Limb (tissue), 2 donors: Measurements from ENCODE around the gene SPG11.
"Not testable (repeated sequence)": the region's sequence is repeated elsewhere in the genome, so short reads cannot be mapped to it uniquely, and the experiment has no call there.

Source experiments
- DNase-seq, 2 donors: peaks; one replicate each; pipeline ENCODE4 v3.0.0-alpha.2; 2016; ENCODE audit errors: extremely low spot score in 2 of 2

SPG11 gene

DNA sequence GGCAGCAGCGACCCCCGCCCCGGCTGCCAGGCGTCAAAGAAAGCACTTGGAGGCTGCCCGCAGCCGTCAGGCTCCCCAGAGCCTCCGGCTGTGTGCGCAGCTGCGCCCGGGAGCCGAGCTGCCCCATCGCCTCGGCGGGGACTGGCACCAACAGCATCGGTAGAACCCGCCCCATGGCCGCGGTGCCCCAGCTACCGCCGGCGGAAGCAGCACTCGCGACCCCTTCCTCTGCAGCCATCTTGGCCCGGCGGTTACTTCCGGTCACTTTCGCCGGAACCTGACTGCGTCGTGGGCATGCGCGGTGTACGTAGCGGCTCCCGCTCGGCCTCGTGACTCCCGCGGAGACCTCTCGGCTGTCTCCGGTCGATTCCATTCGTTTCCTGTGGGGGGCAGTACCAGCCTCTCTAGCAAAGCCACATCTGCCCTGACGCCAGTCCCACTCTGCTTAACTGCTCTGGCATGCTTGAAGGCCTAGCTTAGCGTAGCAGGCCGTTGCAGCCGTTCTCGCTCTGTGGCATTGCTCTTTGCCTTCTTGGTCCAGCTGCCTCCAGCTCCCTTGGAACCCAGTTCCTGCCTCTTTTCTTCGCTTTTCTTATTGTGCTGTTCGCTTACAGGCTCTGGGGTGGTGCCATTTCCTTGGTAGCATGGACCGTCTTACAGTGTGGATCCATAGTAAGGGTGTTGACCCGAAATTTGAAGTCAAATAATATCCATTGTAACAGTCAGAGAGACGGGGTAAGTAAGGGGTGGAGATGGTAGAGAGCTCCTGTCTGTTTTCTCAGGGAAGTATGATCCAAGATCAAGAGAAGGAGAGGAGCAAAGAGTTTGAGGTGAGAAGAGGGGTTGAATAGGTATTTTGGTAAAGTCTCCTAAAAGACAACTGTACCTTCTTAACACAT lies at the start of gene SPG11:
Gene SPG11 (minus strand): TSS at position 253 of the 899 bp plus-strand sequence. CDS start 15 bp downstream, at position 238.
- peak; percentile 96 for DNase-seq

DNA sequence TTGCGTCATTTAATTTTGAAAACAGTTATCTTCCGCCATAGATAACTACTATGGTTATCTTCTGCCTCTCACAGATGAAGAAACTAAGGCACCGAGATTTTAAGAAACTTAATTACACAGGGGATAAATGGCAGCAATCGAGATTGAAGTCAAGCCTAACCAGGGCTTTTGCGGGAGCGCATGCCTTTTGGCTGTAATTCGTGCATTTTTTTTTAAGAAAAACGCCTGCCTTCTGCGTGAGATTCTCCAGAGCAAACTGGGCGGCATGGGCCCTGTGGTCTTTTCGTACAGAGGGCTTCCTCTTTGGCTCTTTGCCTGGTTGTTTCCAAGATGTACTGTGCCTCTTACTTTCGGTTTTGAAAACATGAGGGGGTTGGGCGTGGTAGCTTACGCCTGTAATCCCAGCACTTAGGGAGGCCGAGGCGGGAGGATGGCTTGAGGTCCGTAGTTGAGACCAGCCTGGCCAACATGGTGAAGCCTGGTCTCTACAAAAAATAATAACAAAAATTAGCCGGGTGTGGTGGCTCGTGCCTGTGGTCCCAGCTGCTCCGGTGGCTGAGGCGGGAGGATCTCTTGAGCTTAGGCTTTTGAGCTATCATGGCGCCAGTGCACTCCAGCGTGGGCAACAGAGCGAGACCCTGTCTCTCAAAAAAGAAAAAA lies 49.0 kb upstream of the SPG11 start:
- DNase-seq, result peak; percentile 38 to 42

DNA sequence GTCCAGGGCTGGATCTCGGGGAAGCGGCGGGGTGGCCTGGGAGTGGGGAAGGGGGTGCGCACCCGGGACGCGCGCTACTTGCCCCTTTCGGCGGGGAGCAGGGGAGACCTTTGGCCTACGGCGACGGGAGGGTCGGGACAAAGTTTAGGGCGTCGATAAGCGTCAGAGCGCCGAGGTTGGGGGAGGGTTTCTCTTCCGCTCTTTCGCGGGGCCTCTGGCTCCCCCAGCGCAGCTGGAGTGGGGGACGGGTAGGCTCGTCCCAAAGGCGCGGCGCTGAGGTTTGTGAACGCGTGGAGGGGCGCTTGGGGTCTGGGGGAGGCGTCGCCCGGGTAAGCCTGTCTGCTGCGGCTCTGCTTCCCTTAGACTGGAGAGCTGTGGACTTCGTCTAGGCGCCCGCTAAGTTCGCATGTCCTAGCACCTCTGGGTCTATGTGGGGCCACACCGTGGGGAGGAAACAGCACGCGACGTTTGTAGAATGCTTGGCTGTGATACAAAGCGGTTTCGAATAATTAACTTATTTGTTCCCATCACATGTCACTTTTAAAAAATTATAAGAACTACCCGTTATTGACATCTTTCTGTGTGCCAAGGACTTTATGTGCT lies 48.4 kb upstream of the SPG11 start:
- DNase-seq, result no peak

DNA sequence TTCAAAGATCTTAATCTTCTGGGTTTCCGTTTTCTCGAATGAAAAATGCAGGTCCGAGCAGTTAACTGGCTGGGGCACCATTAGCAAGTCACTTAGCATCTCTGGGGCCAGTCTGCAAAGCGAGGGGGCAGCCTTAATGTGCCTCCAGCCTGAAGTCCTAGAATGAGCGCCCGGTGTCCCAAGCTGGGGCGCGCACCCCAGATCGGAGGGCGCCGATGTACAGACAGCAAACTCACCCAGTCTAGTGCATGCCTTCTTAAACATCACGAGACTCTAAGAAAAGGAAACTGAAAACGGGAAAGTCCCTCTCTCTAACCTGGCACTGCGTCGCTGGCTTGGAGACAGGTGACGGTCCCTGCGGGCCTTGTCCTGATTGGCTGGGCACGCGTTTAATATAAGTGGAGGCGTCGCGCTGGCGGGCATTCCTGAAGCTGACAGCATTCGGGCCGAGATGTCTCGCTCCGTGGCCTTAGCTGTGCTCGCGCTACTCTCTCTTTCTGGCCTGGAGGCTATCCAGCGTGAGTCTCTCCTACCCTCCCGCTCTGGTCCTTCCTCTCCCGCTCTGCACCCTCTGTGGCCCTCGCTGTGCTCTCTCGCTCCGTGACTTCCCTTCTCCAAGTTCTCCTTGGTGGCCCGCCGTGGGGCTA lies 47.8 kb upstream of the SPG11 start, which contains the start of the genes B2M and PATL2:
Gene B2M (plus strand): TSS at position 422 of the 647 bp plus-strand sequence. CDS start 30 bp downstream, at position 452.
Gene PATL2 (minus strand): TSS at position 228 of the 647 bp plus-strand sequence. CDS start 34,833 bp downstream, outside the sequence.
- DNase-seq, result peak; percentile 94

DNA sequence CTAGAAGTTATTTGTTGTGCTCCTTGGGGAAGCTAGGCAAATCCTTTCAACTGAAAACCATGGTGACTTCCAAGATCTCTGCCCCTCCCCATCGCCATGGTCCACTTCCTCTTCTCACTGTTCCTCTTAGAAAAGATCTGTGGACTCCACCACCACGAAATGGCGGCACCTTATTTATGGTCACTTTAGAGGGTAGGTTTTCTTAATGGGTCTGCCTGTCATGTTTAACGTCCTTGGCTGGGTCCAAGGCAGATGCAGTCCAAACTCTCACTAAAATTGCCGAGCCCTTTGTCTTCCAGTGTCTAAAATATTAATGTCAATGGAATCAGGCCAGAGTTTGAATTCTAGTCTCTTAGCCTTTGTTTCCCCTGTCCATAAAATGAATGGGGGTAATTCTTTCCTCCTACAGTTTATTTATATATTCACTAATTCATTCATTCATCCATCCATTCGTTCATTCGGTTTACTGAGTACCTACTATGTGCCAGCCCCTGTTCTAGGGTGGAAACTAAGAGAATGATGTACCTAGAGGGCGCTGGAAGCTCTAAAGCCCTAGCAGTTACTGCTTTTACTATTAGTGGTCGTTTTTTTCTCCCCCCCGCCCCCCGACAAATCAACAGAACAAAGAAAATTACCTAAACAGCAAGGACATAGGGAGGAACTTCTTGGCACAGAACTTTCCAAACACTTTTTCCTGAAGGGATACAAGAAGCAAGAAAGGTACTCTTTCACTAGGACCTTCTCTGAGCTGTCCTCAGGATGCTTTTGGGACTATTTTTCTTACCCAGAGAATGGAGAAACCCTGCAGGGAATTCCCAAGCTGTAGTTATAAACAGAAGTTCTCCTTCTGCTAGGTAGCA lies 47.0 kb upstream of the SPG11 start:
- no peak for DNase-seq

GRCh38 chr15:44706946-44707636 lies 43.6 kb upstream of the SPG11 start:
- no peak for DNase-seq

- no peak for DNase-seq
Observed at GRCh38 chr15:44706401-44706800, 42.9 kb upstream of the SPG11 start.

DNA sequence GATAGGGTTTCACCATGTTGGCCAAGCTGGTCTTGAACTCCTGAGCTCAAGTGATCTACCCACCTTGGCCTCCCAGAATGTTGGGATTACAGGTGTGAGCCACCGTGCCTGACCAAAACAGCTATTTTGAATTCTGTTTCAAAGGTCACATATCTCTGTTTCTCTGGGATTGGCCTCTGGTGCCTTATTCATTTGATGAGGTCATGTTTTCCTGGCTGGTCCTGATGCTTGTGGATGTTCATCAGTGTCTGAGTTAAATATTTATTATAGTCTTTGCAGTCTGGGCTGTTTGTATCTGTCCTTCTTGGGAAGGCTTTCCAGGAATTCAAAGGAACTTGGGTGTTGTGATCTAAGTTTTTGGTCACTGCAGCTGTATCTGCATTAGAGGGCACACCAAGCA lies 42.5 kb upstream of the SPG11 start:
- DNase-seq, result no peak

DNA sequence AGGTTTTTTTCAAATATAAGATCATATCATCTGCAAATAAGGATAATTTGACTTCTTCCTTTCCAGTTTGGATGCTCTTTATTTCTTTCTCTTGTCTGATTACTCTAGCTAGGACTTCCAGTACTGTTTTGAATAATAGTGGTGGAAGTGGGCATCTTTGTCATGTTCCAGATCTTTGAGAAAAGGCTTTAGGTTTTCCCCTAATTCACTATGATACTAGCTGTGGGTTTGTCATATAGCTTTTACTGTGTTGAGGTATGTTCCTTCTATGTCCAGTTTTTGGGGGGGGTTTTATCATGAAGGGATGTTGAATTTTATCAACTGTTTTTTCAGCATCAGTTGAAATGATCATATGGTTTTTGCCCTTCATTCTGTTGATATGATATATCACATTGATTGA lies 37.2 kb upstream of the SPG11 start:
- DNase-seq, result not testable (repeated sequence)

DNA sequence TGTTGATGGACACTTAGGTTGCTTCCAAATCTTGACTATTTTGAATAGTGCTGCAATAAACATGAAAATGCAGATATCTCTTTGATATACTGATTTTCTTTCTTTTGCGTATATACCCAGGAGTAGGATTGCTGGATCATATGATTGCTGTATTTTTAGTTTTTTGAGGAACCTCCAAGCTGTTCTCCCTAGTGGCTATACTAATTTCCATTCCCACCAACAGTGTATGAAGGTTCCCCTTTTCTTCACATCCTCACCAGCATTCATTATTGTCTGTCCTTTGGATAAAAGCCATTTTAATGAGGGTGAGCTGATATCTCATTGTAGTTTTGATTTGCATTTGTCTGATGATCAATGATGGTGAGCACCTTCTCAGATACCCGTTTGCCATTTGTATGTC lies 35.2 kb upstream of the SPG11 start:
- no peak for DNase-seq

GRCh38 chr15:44697014-44697413 lies 33.6 kb upstream of the SPG11 start:
- no peak for DNase-seq

GRCh38 chr15:44695294-44695693 lies 31.8 kb upstream of the SPG11 start:
- no peak for DNase-seq

DNA sequence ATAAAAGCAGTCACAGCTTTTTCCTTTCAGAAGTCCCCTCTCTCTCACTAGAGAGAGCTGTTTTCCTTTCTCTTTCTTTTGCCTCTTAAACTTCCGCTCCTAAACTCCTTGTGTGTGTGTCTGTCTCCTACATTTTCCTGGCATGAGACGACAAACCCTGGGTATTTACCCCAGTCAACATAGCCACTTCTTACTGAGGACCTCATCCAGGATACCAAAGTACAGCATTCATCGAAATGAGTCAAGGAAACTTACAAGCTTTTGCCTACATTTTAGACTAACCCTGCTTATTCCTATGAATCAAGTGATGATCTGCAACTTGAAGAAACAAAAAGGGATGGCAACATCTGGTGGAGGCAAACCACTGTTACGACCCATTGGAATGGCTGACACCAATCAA lies 31.0 kb upstream of the SPG11 start:
- no peak for DNase-seq

DNA sequence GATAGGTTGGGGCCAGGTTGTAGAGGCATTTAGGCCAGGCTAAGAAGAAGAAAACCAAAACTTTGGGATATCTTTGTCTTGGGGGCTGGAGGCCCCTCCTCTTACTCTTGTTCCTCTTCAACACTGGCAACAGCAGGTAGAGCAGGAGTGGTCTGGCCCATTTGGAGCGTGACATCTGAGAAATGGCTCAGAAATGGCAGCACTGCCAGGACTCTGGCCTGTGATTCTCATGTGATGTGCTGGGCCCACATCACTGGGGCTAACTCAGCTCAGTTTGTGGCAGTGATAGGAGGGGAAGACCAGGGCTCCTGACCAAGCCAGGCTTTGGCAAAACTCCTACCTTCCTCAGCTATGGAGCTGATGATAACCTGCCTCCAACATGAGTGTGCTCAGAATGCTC lies 29.2 kb upstream of the SPG11 start:
- no peak for DNase-seq

DNA sequence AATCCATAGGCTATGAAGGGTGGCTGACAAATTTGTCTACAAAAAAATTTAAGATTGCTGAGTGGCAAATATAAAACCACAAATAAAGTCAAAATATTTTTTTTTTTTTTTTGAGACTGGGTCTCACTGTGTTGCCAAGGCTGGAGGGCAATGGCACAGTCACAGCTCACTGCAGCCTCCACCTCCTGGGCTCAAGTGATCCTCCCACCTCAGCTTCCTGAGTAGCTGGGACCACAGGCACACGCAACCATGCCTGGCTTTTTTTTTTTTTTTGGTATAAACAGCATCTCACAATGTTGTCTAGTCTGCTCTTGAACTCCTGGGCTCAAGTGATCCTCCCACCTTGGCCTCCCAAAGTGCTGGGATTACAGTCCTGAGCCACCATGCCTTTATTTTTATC lies 26.8 kb upstream of the SPG11 start:
- not testable (repeated sequence) for DNase-seq

GRCh38 chr15:44689318-44689717 lies 25.9 kb upstream of the SPG11 start:
- DNase-seq, result not testable (repeated sequence)

GRCh38 chr15:44682809-44683682 lies 19.6 kb upstream of the SPG11 start:
- not testable (repeated sequence) for DNase-seq

DNA sequence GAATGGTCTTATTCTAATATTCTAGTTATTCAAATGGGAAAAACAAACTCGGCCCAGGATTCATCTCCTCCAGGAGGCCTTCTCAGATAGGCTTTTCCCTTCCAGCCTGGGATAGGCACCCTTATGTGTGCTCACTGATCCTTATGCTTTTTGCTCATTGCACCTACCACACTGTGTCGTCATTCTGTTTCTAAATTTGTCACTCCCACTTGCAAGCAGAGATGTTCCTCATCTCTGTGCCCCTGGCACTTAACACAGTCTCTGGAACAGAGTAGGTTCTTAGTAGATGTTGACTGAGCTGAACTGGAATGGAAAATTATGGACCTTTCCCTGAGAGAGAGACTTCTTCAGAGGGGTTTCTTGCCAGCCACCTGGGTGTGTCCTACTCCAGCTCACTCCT lies 18.7 kb upstream of the SPG11 start:
- DNase-seq, result no peak

DNA sequence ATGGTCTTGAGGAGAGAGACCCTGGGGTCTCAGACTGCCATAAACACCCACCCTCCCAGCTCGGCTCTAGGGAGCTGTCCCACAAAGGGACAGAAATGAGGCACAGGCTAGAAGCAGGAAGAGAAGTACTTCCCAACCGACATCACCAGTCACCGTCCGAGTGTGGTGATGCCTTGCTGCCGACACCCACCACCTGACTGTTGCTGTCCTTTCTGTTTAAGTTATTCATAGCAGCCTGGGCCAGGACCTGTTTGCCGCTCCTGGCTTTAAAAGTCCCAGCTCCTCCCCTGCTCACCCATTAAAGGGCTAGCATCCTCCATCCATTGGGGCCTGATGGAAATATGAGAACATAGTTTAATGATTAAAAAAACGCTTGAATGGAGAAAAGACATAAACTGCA lies 13.2 kb upstream of the SPG11 start:
- no peak for DNase-seq
